ENCODE results near the gene MICALL1. TPM values are rescaled to one million over a fixed set of nuclear protein-coding genes. Genes with fewer than 3 reads are reported as not detected.
A peak's percentile ranks its signal among the peaks of the same experiment; 100 is the strongest.

Gene MICALL1
- total and polyA plus RNA-seq, 2 of the 13 experiments (the other 11 are each of a cell fraction or from before 2014, with no cell fraction given), result 7.6 to 10.6 TPM

DNA sequence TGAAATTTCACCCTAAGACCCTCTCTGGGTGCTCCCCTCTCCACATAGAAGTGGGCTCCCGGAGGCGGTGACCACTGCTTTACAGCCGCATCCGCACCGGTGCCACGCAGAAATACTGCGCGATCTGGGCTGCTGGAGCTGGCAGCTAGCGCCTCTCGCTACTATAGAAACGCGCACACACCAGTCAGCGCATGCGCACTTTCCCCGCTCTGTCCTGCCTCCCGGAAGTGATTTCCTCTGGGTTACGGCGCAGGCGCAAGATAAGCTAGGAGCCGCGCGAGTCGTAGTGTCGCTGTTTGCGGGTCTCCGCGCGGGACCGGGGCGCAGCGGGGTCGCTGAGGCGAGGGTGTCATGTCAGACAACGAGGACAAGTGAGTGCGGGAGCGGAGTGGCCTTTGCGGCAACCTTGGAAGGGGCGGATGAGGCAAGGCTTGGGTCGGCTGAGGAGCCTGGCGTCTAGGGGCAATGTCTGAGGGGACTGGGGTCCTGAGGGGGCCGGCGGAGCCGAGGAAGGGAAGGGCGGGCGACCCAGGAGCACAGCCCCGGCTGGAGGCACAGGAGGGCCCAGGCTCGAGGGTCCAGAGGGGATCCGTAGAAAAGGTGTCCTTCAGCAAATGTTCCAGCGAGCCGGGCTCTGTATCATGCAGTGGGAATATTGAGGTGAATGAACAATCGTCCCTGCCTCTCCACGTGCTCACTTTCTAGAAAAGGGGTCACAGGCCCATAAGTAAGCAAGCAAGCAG is 47.5 kb downstream of the MICALL1 start, which contains the start of the genes C22orf23 and POLR2F (continued):
- TF ChIP-seq ZNF687 (CRISPR knock-in tag; IDR thresholded peaks at IDR 0.05), result peak; percentile 81
- TF ChIP-seq MED1 (CRISPR knock-in tag; IDR thresholded peaks at IDR 0.05), result peak; percentile 37
- TF ChIP-seq FOXA3 (CRISPR knock-in tag; IDR thresholded peaks at IDR 0.05), result no peak; the same call in 1 of the 2 replicates
- no peak; the same call in 1 of the 2 replicates for TF ChIP-seq ZNF607 (CRISPR knock-in tag; IDR thresholded peaks at IDR 0.05; ENCODE audit: borderline replicate concordance)
- TF ChIP-seq MEIS1 (CRISPR knock-in tag; IDR thresholded peaks at IDR 0.05; ENCODE audit: borderline replicate concordance), result peak; percentile 46; the same call in 1 of the 2 replicates
- no peak for TF ChIP-seq LCORL (IDR thresholded peaks at IDR 0.05)
- TF ChIP-seq LCORL (CRISPR knock-in tag; IDR thresholded peaks at IDR 0.05), result peak; percentile 47
- TF ChIP-seq MAZ (IDR thresholded peaks at IDR 0.05; ENCODE audit: borderline replicate concordance, low read depth, low read length), result no peak
- peak; percentile 63; the same call in 1 of the 2 replicates for TF ChIP-seq MAZ (CRISPR knock-in tag; IDR thresholded peaks at IDR 0.05; ENCODE audit: low read depth)
- peak; percentile 78 for TF ChIP-seq PHF20 (CRISPR knock-in tag; IDR thresholded peaks at IDR 0.05)
- TF ChIP-seq RFX1 (IDR thresholded peaks at IDR 0.05), result peak; percentile 72; the same call in 1 of the 2 replicates
- no peak for TF ChIP-seq ZNF674 (CRISPR knock-in tag; IDR thresholded peaks at IDR 0.05; ENCODE audit: low read depth)
- 0 out of 2 replicates have a peak, but pooled peaks have one; percentile 33 for TF ChIP-seq KIAA2018 (CRISPR knock-in tag; IDR thresholded peaks at IDR 0.05; ENCODE audit: borderline replicate concordance)
- no peak for TF ChIP-seq ZNF441 (CRISPR knock-in tag; IDR thresholded peaks at IDR 0.05; ENCODE audit: borderline replicate concordance)
- TF ChIP-seq NAIF1 (CRISPR knock-in tag; IDR thresholded peaks at IDR 0.05; ENCODE audit: borderline replicate concordance), result peak; percentile 93
- peak; percentile 81; the same call in 1 of the 2 replicates for TF ChIP-seq ZBTB20 (CRISPR knock-in tag; IDR thresholded peaks at IDR 0.05; ENCODE audit: borderline replicate concordance, low read depth)
- no peak for TF ChIP-seq SOX6 (IDR thresholded peaks at IDR 0.05)
- peak; percentile 45; the same call in 1 of the 2 replicates for TF ChIP-seq SOX6 (CRISPR knock-in tag; IDR thresholded peaks at IDR 0.05)
